ENCODE measurements around the gene CTBP2. TPM values are rescaled to one million over a fixed set of nuclear protein-coding genes. Genes with fewer than 3 reads are reported as not detected.
"Not testable (repeated sequence)": the region's sequence is repeated elsewhere in the genome, so short reads cannot be mapped to it uniquely, and the experiment has no call there.

Gene CTBP2
- total RNA-seq, 1 donor from 2014 or later, result 32.6 TPM

DNA sequence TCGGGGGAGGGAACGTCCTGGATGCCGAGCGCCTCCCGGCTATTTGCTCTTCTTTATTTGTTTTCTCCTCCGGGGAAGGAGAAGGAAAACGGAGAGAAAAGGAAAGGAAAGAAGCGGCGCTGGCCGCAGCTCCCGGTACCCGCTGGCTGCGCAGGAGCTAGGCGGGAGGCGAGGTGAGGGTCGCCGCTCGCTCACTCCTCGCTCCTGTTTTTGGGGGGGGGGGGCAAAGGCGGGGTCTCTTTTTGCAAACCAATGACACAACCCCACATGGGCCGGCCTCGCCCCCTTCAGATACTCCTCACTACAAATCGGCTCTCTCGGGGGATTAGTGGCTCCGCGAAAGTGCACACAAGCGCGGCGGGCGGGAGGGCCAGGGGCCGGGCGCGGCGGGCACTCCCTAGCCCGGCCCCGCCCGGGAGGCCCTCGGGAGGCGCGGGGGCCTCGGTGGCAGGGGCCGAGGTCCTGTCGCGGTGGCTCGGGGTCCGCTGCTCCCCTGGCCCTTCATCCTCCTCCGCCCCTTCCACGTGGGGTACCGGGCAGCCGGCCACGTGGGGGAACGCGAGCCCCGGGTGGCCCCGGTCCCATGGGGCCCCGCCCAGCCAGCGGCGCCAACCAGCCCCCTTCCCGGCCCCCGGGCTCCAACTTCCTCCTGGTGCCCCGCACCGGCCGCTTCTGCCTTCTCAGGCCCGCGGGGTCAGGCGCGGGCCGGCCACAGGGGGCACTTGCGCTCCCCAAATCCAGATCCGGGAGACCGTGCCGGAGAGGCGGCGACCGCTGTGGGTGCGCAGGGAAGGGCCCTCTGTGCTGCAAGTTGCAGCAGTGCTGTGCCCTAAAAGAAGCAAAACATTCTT, 718 bp upstream of the CTBP2 start:
- DNase-seq (ENCODE audit: low spot score in 2 of 2) (peak; percentile 81 to 85), FAIRE-seq (no peak)

DNA sequence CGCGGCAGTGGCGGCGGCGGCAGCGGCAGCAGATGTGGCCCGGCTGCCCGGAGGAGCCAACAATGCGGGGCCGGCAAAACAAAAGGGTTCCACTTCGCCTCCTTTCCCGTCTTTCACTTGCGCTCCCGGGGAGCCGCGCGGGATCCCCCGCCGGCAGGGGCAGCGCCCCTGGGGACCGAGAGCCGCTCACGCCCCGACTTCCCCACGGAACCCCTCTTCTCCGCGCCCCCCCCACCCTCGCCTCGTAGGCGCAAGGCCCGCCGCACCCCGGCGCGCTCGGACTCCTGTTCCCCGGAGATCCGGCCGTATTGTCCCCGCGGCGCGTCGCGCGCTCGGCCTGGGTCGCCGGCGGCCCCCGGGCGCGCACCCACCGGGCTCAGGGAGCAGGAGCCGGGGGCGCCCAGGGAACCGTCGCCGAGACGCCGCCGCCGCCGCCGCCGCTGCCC, 854 bp downstream of the CTBP2 start:
- DNase-seq (ENCODE audit: low spot score in 2 of 2) (peak in 1 of 2 donors; percentile 83), FAIRE-seq (no peak)

- DNase-seq (ENCODE audit: low spot score in 2 of 2) (peak; percentile 65 to 78), FAIRE-seq (no peak)
These were observed 1.5 kb downstream of the CTBP2 start for GRCh38 chr10:125158601-125159485.

DNA sequence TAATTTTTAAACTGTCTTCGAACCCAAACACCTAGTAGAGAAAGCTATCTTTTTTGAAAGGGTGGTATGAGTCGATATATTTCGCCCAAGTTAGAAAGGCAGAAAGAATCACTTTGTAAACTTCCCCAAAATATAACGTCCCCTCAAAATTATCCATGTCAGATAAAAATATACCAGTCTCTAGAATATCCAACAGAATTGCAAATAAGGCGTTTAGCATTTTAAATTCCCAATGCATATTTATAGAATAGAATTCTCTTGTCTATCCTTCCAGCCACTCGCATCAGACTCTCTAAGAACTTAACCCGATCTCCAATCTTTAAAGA, 2.1 kb downstream of the CTBP2 start:
- FAIRE-seq (no peak), DNase-seq (ENCODE audit: low spot score in 2 of 2) (no peak)

DNA sequence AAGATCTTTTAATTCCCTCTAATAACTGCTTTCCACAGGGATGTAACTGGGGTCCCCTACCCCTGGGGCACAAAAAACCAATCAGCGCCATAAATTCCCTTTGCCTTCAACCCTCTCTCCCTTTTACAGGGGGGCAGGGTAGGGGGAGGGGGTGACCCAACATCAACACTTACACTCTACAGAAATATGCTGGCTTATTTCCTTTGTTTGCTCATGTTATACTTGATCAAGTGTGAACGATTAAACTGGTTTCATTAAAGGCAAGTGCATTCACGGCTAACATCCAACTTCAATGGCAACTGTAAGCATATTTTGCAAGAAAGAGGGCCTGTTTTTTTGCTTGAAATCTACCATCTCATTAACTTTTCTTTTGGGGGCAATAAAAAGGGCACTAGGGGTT, 2.9 kb downstream of the CTBP2 start:
- FAIRE-seq (no peak), DNase-seq (ENCODE audit: low spot score in 2 of 2) (no peak)

DNA sequence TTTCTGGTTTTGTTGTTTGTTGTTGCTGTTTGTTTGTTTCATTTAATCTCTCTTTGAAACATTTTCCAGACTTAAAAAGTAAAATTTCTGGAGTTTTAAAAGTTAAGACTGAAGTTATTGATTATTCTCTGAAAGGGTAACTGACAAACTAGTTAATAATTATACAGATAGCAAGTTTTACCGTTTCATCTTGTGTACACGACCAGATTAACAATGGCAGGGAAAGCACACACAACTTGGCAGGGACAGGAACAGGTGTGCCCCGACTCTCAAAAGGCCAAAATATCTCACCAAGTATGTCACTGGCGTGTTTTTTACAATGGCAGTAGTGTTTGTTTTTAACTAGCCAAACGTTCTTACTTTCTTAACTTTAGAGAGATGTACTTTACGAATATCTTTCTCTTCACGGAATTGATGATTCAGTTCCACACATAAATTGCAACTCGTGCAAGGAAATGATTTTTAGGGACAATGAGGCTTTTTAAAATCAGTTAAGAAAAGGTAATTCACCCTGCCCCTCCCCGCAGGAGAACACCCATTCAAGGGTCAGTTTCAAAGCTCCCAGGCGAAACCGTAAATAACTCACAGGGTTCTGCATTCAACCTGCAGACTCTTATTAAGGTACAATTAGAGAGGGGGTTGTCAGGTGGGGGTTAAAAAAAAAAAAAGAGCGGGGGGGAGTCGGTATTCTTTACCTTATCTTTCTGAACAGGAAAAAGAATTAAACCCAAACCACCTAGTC, 3.5 kb downstream of the CTBP2 start:
- no peak for FAIRE-seq

GRCh38 chr10:125156196-125156595, 4.2 kb downstream of the CTBP2 start:
- FAIRE-seq (no peak), DNase-seq (ENCODE audit: low spot score in 2 of 2) (no peak)

More for the DNA sequence above, 3.5 kb downstream of the CTBP2 start:
- no peak for DNase-seq (ENCODE audit: low spot score in 2 of 2)

GRCh38 chr10:125155101-125155500, 5.3 kb downstream of the CTBP2 start:
- FAIRE-seq (no peak), DNase-seq (ENCODE audit: low spot score in 2 of 2) (no peak)

GRCh38 chr10:125154529-125154928, 5.8 kb downstream of the CTBP2 start:
- DNase-seq (ENCODE audit: low spot score in 2 of 2), result no peak
- no peak for FAIRE-seq

- DNase-seq (ENCODE audit: low spot score in 2 of 2) (no peak), FAIRE-seq (no peak)
These were observed 6.5 kb downstream of the CTBP2 start for GRCh38 chr10:125153703-125154490.

GRCh38 chr10:125152450-125153368, 7.7 kb downstream of the CTBP2 start:
- DNase-seq (ENCODE audit: low spot score in 2 of 2) (peak; percentile 56 to 69), FAIRE-seq (no peak)

- FAIRE-seq (no peak), DNase-seq (ENCODE audit: low spot score in 2 of 2) (no peak)
These were observed 8.6 kb downstream of the CTBP2 start for GRCh38 chr10:125151553-125152449.

DNA sequence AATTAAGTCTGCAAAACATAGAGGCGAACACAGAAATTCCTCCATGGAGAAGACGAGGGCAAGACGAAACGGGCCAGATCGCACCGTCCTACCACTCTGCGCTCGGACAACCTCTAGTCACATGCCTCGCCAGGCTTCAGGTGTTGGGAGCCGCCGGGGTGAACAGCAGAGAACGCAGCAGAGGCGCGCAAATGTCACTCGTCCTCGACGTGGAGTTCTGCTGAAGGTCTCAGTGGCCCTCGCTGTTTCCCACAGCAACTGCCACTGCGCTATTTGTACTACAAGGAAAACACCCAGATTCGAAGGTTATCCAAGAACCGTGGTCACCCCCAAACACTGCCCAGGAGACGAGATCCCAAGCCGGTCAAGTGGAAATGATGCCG, 9.2 kb downstream of the CTBP2 start:
- no peak for FAIRE-seq
- no peak for DNase-seq (ENCODE audit: low spot score in 2 of 2)

- not testable (repeated sequence) for FAIRE-seq
These were observed 9.8 kb downstream of the CTBP2 start for GRCh38 chr10:125150376-125151083.

GRCh38 chr10:125149680-125150047, 10.7 kb downstream of the CTBP2 start:
- DNase-seq (ENCODE audit: low spot score in 2 of 2) (no peak), FAIRE-seq (no peak)

More at GRCh38 chr10:125150376-125151083, 9.8 kb downstream of the CTBP2 start:
- DNase-seq (ENCODE audit: low spot score in 2 of 2), result not testable (repeated sequence)

DNA sequence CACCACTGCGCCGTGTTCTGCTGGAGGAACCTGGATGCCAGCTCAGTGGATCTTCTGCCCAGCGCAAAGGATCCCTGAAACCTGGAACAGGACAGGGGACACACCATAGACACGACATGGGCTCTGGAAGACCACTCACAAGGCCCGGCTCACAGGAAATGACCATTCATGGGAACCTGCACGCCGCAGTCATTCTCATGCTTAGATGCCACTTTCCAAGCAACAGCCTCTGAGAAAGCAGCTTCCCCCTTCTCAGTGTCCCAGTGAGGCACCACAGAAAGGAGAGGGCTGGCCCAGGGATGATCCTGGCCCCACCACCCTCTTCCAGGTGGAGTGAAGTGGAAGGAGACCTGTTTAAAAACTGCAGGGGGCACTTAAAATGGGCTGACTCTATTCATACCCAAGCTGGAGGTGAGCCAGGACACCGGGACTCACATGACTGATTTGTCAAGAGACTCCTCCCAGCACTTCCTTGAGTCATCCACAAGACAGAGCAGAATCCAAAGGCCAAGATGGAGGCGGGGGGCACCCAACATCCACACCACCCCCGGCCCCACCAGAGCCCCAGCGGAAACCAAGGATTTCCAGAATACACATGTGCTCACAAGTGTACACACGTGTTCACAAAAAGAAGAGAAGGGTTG, 11.2 kb downstream of the CTBP2 start:
- FAIRE-seq (no peak), DNase-seq (ENCODE audit: low spot score in 2 of 2) (peak in 1 of 2 donors; percentile 42)

DNA sequence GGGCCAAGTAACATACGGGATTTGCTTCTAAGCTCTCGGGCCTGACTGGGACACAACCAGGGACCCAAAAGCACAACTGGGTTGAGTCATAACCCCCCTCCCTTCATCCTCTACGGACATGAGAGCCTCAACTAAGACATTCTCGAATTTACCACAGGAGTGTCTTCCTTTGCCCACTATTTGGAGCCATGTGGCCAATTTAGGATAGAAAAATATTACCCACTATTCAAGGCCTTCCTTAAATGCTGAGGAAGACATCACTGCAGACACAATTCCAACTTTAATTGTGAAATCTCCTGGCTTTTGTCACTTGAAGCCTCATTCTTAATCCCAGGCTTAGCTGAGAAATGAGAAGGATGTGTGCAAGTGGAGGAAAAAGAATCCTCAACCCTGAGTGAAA, 11.8 kb downstream of the CTBP2 start:
- DNase-seq (ENCODE audit: low spot score in 2 of 2) (no peak), FAIRE-seq (no peak)

Data from frontal cortex (tissue), 4 donors.